Small intestine (tissue), 7 donors: ENCODE measurements around the gene SEMA4F. TPM values are rescaled to one million over a fixed set of nuclear protein-coding genes. Genes with fewer than 3 reads are reported as not detected.

Experiments used
- DNase-seq, 2 donors: peaks; one replicate each; pipeline versions ENCODE4 v3.0.0 to v3.0.0-alpha.2; 2013
- FAIRE-seq: peaks from 2 replicates; lab custom pipeline; 2012; peaks lifted over from hg19 to GRCh38; lab: Jason Lieb, UNC
- H3K27ac ChIP-seq, 3 donors: one replicate each; pipeline ENCODE4 v1.5.1; 2013; ENCODE audit warnings: low read length in 2 of 3, mild to moderate bottlenecking in 2 of 3, control low read depth in 1 of 3, inconsistent platforms in 1 of 3, low read depth in 1 of 3, moderate library complexity in 1 of 3
- H3K27me3 ChIP-seq, 3 donors: one replicate each; pipeline ENCODE4 v1.6.1; 2013; ENCODE audit warnings: low read length in 3 of 3, inconsistent platforms in 1 of 3; ENCODE audit not compliant: control insufficient read depth in 3 of 3, insufficient read depth in 3 of 3
- H3K36me3 ChIP-seq, 3 donors: one replicate each; pipeline ENCODE4 v1.6.1; 2013; ENCODE audit warnings: low read length in 3 of 3, inconsistent platforms in 1 of 3, low read depth in 1 of 3, mild to moderate bottlenecking in 1 of 3, moderate library complexity in 1 of 3; ENCODE audit not compliant: control insufficient read depth in 3 of 3, insufficient read depth in 2 of 3
- H3K4me1 ChIP-seq, 3 donors: one replicate each; pipeline ENCODE4 v1.6.1; 2013; ENCODE audit warnings: low read length in 2 of 3, inconsistent platforms in 1 of 3, low read depth in 1 of 3, mild to moderate bottlenecking in 1 of 3, moderate library complexity in 1 of 3; ENCODE audit not compliant: control insufficient read depth in 3 of 3, insufficient read depth in 2 of 3
- H3K4me3 ChIP-seq, 3 donors: one replicate each; pipeline ENCODE4 v1.5.1; 2013; ENCODE audit warnings: low read length in 3 of 3, control low read depth in 1 of 3, inconsistent platforms in 1 of 3, low read depth in 1 of 3, mild to moderate bottlenecking in 1 of 3, moderate library complexity in 1 of 3
- H3K9me3 ChIP-seq, 2 donors: one replicate each; pipeline ENCODE4 v1.6.1; 2013; ENCODE audit warnings: low read depth in 1 of 2, low read length in 1 of 2; ENCODE audit not compliant: control insufficient read depth in 2 of 2, insufficient read depth in 1 of 2
- WGBS, 3 donors: extraction: QIAGEN DNeasy Blood & Tissue Kit; methylation state at CpG; one replicate each; pipeline ENCODE4 v1.1.7; 2013; 5-methylcytosine and 5-hydroxymethylcytosine counted together
- polyA plus RNA-seq, 4 donors: library from polyadenylated mRNA; stranded (reverse) in 3 of 4; unstranded in 1 of 4; fragments of 200-250 nt in 3 of 4; fragments of 120-200 nt in 1 of 4; gene quantifications; one replicate each; pipeline versions ENCODE4 v1.2.1 to v1.2.3, GENCODE V29; 2013
- donor health status: healthy with polysubstance abuse.
- donor health status: control.
- donor health status: control.
- donor health status: Bipolar disorder and iron deficiency.
- donor health status: healthy.

SEMA4F gene
- polyA plus RNA-seq, 4 donors, result 0.27 to 2.4 (median 1.0) TPM; not detected in 1

- FAIRE-seq (no peak), DNase-seq (peak in 1 of 2 donors; percentile 27)
- H3K27ac ChIP-seq, result no peak overlapping the region
- peaks cover 0 to 4% (median 0%) of the 10 kb centered on the region in 3 donors for H3K4me1 ChIP-seq
- H3K4me3 ChIP-seq, result no peak overlapping the region
- no peaks in the 10 kb centered on the region for H3K9me3 ChIP-seq
- 17 to 36% (median 30%) methylated on average over 8 of the region's 8 CpGs for WGBS, 3 donors
- H3K27me3 ChIP-seq, result peaks cover 0 to 21% (median 0%) of the 10 kb centered on the region in 3 donors
- no peaks in the 10 kb centered on the region for H3K36me3 ChIP-seq
Observed at GRCh38 chr2:74714691-74715080, 60.6 kb downstream of the SEMA4F start.

DNA sequence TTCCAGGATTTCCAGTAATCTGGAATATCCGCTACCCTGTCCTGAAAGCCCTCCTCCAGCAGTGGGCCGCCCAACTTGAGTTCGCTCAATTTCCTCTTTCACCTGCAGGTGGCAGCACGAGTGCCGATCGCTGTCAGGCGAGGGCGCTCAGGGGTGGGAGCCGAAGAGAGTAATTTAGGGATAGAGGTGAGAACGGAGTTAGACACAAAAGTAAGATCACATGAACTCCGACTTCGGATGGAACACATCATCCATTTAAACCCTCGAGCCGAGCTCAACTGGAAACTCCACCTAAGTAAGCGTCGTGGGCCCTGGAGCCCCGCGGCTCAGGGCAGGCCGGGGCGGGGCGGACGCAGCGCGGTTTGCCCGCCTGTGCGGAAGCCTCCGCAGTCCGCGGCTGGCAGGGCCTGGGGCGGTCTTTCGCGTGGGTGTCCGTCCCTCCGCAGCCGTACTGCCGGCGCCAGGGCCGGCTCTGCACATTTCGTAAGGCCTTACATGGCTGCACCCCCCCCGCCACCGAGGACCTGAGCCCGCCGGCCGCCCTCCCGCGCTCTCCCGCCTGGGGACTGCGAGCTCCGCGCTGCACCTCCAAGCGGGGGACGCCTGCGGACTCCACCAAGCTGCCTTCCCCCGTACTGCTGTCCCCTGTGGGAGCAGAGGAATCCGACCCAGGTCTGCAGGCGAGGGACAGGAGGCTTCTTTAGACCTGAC, 61.2 kb downstream of the SEMA4F start:
- no peaks in the 10 kb centered on the region for H3K9me3 ChIP-seq
- H3K4me1 ChIP-seq, result peaks cover 0 to 4% (median 0%) of the 10 kb centered on the region in 3 donors
- H3K27me3 ChIP-seq, result peaks cover 0 to 24% (median 0%) of the 10 kb centered on the region in 3 donors
- H3K36me3 ChIP-seq, result no peaks in the 10 kb centered on the region
- H3K4me3 ChIP-seq, result peak overlapping the region; percentile 32 to 53 (median 34)
- WGBS, 3 donors, result 0 to 1% (median 1%) methylated on average over 43 to 56 of the region's 56 CpGs
- DNase-seq, result peak; percentile 66 to 89
- FAIRE-seq, result no peak
- no peak overlapping the region for H3K27ac ChIP-seq

- H3K4me1 ChIP-seq, result peaks cover 0 to 4% (median 0%) of the 10 kb centered on the region in 3 donors
- no peaks in the 10 kb centered on the region for H3K9me3 ChIP-seq
- FAIRE-seq (no peak), DNase-seq (no peak)
- H3K4me3 ChIP-seq, result peak overlapping the region; percentile 32 to 53 (median 34)
- H3K36me3 ChIP-seq, result no peaks in the 10 kb centered on the region
- H3K27ac ChIP-seq, result no peak overlapping the region
- peaks cover 0 to 24% (median 0%) of the 10 kb centered on the region in 3 donors for H3K27me3 ChIP-seq
- 40 to 55% (median 45%) methylated on average over 6 of the region's 6 CpGs for WGBS, 3 donors
Observed at GRCh38 chr2:74715880-74716279, 61.8 kb downstream of the SEMA4F start.

DNA sequence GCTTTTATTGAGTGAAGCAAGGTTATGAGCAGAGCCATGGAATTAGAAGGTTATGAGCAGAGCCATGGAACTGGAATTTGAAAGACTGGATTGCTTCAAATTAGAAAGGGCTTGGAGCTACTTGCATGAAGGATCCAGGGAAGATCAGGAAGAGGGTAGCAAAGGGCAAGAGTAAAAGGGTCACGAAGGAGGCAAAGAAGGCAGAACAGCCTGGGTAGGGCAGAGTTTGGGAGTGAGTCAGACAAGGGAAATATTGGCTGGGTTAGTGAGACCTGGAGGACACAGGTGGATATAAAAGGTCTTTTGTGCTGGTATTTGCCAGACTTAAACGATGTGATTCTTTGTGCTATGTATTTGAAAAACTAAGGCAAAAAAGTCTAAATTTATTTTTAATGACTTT, 65.0 kb downstream of the SEMA4F start:
- FAIRE-seq (no peak), DNase-seq (no peak)
- no peak overlapping the region for H3K4me3 ChIP-seq
- H3K4me1 ChIP-seq, result peaks cover 0 to 4% (median 0%) of the 10 kb centered on the region in 3 donors
- H3K36me3 ChIP-seq, result no peaks in the 10 kb centered on the region
- H3K27ac ChIP-seq, result no peak overlapping the region
- peaks cover 0 to 38% (median 0%) of the 10 kb centered on the region in 3 donors for H3K27me3 ChIP-seq
- H3K9me3 ChIP-seq, result no peaks in the 10 kb centered on the region
- WGBS, 3 donors, result 14 to 62% (median 36%) methylated on average over 2 of the region's 2 CpGs

- no peaks in the 10 kb centered on the region for H3K4me1 ChIP-seq
- H3K27me3 ChIP-seq, result peaks cover 0 to 32% (median 0%) of the 10 kb centered on the region in 3 donors
- FAIRE-seq (no peak), DNase-seq (no peak)
- no peak overlapping the region for H3K4me3 ChIP-seq
- no peaks in the 10 kb centered on the region for H3K9me3 ChIP-seq
- H3K36me3 ChIP-seq, result no peaks in the 10 kb centered on the region
- no peak overlapping the region for H3K27ac ChIP-seq
Observed at GRCh38 chr2:74721316-74721715, 67.3 kb downstream of the SEMA4F start.

GRCh38 chr2:74724496-74724895, 70.4 kb downstream of the SEMA4F start:
- peaks cover 0 to 18% (median 0%) of the 10 kb centered on the region in 3 donors for H3K27me3 ChIP-seq
- DNase-seq (no peak), FAIRE-seq (no peak)
- no peak overlapping the region for H3K4me3 ChIP-seq
- no peaks in the 10 kb centered on the region for H3K9me3 ChIP-seq
- no peak overlapping the region for H3K27ac ChIP-seq
- no peaks in the 10 kb centered on the region for H3K36me3 ChIP-seq
- no peaks in the 10 kb centered on the region for H3K4me1 ChIP-seq
- 75 to 78% (median 76%) methylated on average over 4 of the region's 4 CpGs for WGBS, 3 donors

GRCh38 chr2:74725287-74725686, 71.2 kb downstream of the SEMA4F start:
- Histone ChIP-seq H3K4me3 (no peak overlapping the region), H3K27ac (no peak overlapping the region), H3K4me1 (no peaks in the 10 kb centered on the region), H3K27me3 (peaks cover 0 to 15% (median 0%) of the 10 kb centered on the region in 3 donors), H3K36me3 (no peaks in the 10 kb centered on the region), H3K9me3 (peaks cover 0 to 3% of the 10 kb centered on the region in 2 donors)
- FAIRE-seq (no peak), DNase-seq (no peak)
- 94 to 100% (median 96%) methylated on average over 1 of the region's 1 CpG for WGBS, 3 donors

GRCh38 chr2:74728842-74729241, 74.8 kb downstream of the SEMA4F start:
- Histone ChIP-seq H3K4me1 (no peaks in the 10 kb centered on the region), H3K27me3 (peaks cover 0 to 7% (median 4%) of the 10 kb centered on the region in 3 donors), H3K4me3 (no peak overlapping the region), H3K27ac (no peak overlapping the region), H3K9me3 (peaks cover 0 to 7% of the 10 kb centered on the region in 2 donors), H3K36me3 (no peaks in the 10 kb centered on the region)
- WGBS, 3 donors, result 55 to 79% (median 69%) methylated on average over 2 of the region's 2 CpGs
- no peak for FAIRE-seq
- no peak for DNase-seq
